B cell (primary cell): ENCODE measurements around the gene HTRA3. TPM values are rescaled to one million over a fixed set of nuclear protein-coding genes. Genes with fewer than 3 reads are reported as not detected.

Experiments
- ATAC-seq: fragments of 200-7000 bp; cut with Tn5 transposase; one replicate; pipeline ENCODE4 v1.10.0; 2021; ENCODE audit warnings: low read depth, mild to moderate bottlenecking, moderate number of reproducible peaks, moderate library complexity
- CTCF ChIA-PET: fragments of 350-600 bp; sonication (Branson Sonifier 250); formaldehyde crosslinking; loops from one replicate; lab custom pipeline; 2021; ENCODE audit warnings: antibody characterized with exemption, inconsistent platforms; lab: Charles Lee
- POLR2A ChIA-PET: fragments of 350-600 bp; sonication (Branson Sonifier 250); formaldehyde crosslinking; loops from one replicate; lab custom pipeline; 2021; ENCODE audit warnings: antibody characterized with exemption; lab: Charles Lee
- DNase-seq: peaks from one replicate; pipeline ENCODE4 v3.0.0; 2013
- H2AFZ ChIP-seq: 2 replicates; pipeline ENCODE4 v1.6.1; 2012; ENCODE audit warnings: mild to moderate bottlenecking, low read depth, low read length; ENCODE audit not compliant: insufficient read depth, poor library complexity, severe bottlenecking
- H3K27ac ChIP-seq, 2 donors: 1 replicate in 1 of 2; 2 replicates in 1 of 2; pipeline ENCODE4 v1.5.1; 2012 to 2013; ENCODE audit warnings: low read length in 2 of 2, mild to moderate bottlenecking in 2 of 2, moderate library complexity in 1 of 2
- H3K27me3 ChIP-seq, 4 experiments: fragments of 200-600 bp in 1 of 4; sonication (generic) in 1 of 4; replicated peaks in 1 of 4; 1 replicate in 2 of 4; 2 replicates in 2 of 4; pipeline versions ENCODE4 v1.6.1 to v1.7.0; 2013 to 2016; ENCODE audit warnings: low read length in 3 of 4, mild to moderate bottlenecking in 2 of 4, mixed read lengths in 1 of 4, moderate library complexity in 1 of 4; ENCODE audit not compliant: insufficient read depth in 4 of 4, control insufficient read depth in 3 of 4; ENCODE audit errors: control extremely low read depth in 1 of 4
- H3K36me3 ChIP-seq, 2 experiments: replicated peaks in 1 of 2; 1 replicate in 1 of 2; 2 replicates in 1 of 2; pipeline versions ENCODE4 v1.6.1 to v1.7.1; 2013; ENCODE audit warnings: low read length in 1 of 2; ENCODE audit not compliant: insufficient read depth in 2 of 2, control insufficient read depth in 1 of 2; ENCODE audit errors: control extremely low read depth in 1 of 2, extremely low read depth in 1 of 2
- H3K4me1 ChIP-seq, 2 donors: fragments of 200-600 bp in 1 of 2; sonication (generic) in 1 of 2; 1 replicate in 1 of 2; 2 replicates in 1 of 2; pipeline versions ENCODE4 v1.5.1 to v1.6.1; 2013 to 2017; ENCODE audit warnings: low read length in 2 of 2; ENCODE audit not compliant: control insufficient read depth in 2 of 2, insufficient read depth in 2 of 2
- H3K4me2 ChIP-seq: replicated peaks from 2 replicates; pipeline ENCODE3; 2012; ENCODE audit warnings: mild to moderate bottlenecking, low read depth, low read length; ENCODE audit not compliant: poor library complexity, severe bottlenecking
- H3K4me3 ChIP-seq, 5 experiments: fragments of 200-600 bp in 1 of 5; sonication (generic) in 1 of 5; 1 replicate in 3 of 5; 2 replicates in 2 of 5; pipeline versions ENCODE4 v1.5.1 to v1.7.0; 2011 to 2016; ENCODE audit warnings: low read length in 4 of 5, mild to moderate bottlenecking in 4 of 5, low read depth in 2 of 5, control low read depth in 1 of 5, moderate library complexity in 1 of 5; ENCODE audit not compliant: insufficient read depth in 1 of 5; ENCODE audit errors: control extremely low read depth in 1 of 5, extremely low read depth in 1 of 5
- H3K79me2 ChIP-seq: fragments of 200-600 bp; sonication (generic); one replicate; pipeline ENCODE4 v1.6.0; 2016; ENCODE audit warnings: low read length; ENCODE audit not compliant: control insufficient read depth, insufficient read depth
- H3K9ac ChIP-seq: fragments of 200-600 bp; sonication (generic); 2 replicates; pipeline ENCODE4 v1.6.1; 2017; ENCODE audit warnings: mild to moderate bottlenecking, low read length, moderate library complexity
- H3K9me3 ChIP-seq, 3 donors: one replicate each; pipeline versions ENCODE4 v1.6.1 to v1.7.1; 2013; ENCODE audit warnings: low read length in 2 of 3; ENCODE audit not compliant: control insufficient read depth in 2 of 3, insufficient read depth in 1 of 3; ENCODE audit errors: control extremely low read depth in 1 of 3
- H4K20me1 ChIP-seq: 2 replicates; pipeline ENCODE4 v1.6.0; 2012; ENCODE audit warnings: mild to moderate bottlenecking, low read length; ENCODE audit not compliant: insufficient read depth, control insufficient read depth, poor library complexity, severe bottlenecking
- H3K27ac Mint-ChIP-seq: one replicate; pipeline ENCODE4 v1.8.0; 2021; ENCODE audit warnings: mixed read lengths
- H3K27me3 Mint-ChIP-seq: one replicate; pipeline ENCODE4 v1.8.0; 2021; ENCODE audit warnings: mixed read lengths
- H3K4me1 Mint-ChIP-seq: one replicate; pipeline ENCODE4 v1.8.0; 2021; ENCODE audit warnings: mixed read lengths
- H3K4me3 Mint-ChIP-seq: one replicate; pipeline ENCODE4 v1.8.0; 2021; ENCODE audit warnings: mixed read lengths
- H3K9me3 Mint-ChIP-seq: one replicate; pipeline ENCODE4 v1.8.0; 2022; ENCODE audit warnings: mixed read lengths; ENCODE audit not compliant: insufficient read depth
- CTCF ChIP-seq: fragments of 200-600 bp; IDR thresholded peaks from one replicate; pipeline ENCODE4 v1.8.0; 2022; ENCODE audit warnings: antibody characterized with exemption, mild to moderate bottlenecking
- EZH2 ChIP-seq: IDR thresholded peaks from 2 replicates; pipeline ENCODE4 v1.6.1; 2012; ENCODE audit warnings: borderline replicate concordance, low read depth, mild to moderate bottlenecking, moderate library complexity, low read length; ENCODE audit not compliant: insufficient read depth, poor library complexity, severe bottlenecking
- WGBS: methylation state at CpG from one replicate; pipeline ENCODE4 v1.1.5; 2013; ENCODE audit warnings: missing lambda C conversion rate; ENCODE audit not compliant: insufficient coverage; 5-methylcytosine and 5-hydroxymethylcytosine counted together
- intact Hi-C: fragments of 100-400 bp; cut with micrococcal nuclease; formaldehyde crosslinking; loops from one replicate; pipeline ENCODE4 v1.10.0; 2022
- polyA plus RNA-seq: library from polyadenylated mRNA; depleted of rRNA; stranded (reverse); fragments of >200 nt; gene quantifications from 2 replicates; pipeline ENCODE4 v1.2.3, GENCODE V29; 2012
- total RNA-seq, 2 donors: library from RNA; stranded (reverse); fragments of 120-200 nt in 1 of 2; gene quantifications; 1 replicate in 1 of 2; 2 replicates in 1 of 2; pipeline versions ENCODE4 v1.2.3 to v1.2.4, GENCODE V29; 2013 to 2022

Gene HTRA3
- total and polyA plus RNA-seq, 2 donors (not counting 1 experiment from before 2014, with no cell fraction given), result not detected

DNA sequence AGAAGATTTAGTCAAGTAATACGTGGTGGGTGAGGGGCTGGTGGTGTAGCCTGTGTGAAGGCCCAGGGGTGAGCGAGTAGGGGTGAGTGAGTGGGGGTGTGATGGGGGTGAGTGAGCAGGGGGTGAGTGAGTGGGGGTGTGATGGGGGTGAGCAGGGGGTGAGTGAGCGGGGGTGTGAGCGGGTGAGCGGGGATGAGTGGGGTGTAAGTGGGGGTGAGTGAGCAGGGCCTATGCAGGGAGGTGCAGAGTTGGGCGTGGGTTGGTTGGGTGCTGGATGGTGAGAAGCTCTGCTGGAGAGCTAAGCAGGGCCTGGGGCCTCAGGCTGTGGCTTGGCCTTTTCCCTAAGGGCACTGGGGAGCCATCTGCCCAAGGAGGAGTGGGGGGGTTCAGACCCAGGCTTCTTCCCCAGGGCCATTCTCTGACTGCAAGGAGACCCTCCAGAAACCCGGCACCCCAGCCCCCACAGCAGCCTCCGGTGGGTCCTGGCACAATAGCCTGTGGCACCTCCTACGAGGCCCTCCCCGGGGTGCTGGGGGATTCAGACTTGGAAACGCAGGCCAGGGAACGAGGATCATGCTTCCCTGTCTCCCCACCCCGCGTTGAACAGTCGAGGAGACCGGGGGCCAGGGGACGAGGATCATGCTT, 40.1 kb upstream of the HTRA3 start:
- no peaks in the 10 kb centered on the region for H3K27me3 ChIP-seq
- peaks cover 16 to 69% of the 10 kb centered on the region in 2 experiments for H3K36me3 ChIP-seq
- H2AFZ ChIP-seq, result no peak overlapping the region
- no peaks in the 10 kb centered on the region for H3K9me3 ChIP-seq
- TF ChIP-seq CTCF (no peak), EZH2 (no peak)
- H3K4me3 ChIP-seq, result no peak overlapping the region
- H3K4me3 Mint-ChIP-seq, result peak overlapping the region; percentile 74
- H4K20me1 ChIP-seq, result peaks cover 79% of the 10 kb centered on the region
- peak overlapping the region; percentile 63 for H3K4me2 ChIP-seq
- 74% methylated on average over 13 of the region's 17 CpGs for WGBS
- ATAC-seq, result peak; percentile 7
- H3K4me1 Mint-ChIP-seq, result peaks cover 37% of the 10 kb centered on the region
- H3K79me2 ChIP-seq, result peaks cover 25% of the 10 kb centered on the region
- intact Hi-C loops, result loop anchor here (1.0 to 5.0 kb wide), 5 partner anchors 9 to 71 kb away; partner anchors contain the start of gene ABLIM2
- peaks cover 17 to 42% of the 10 kb centered on the region in 2 donors for H3K4me1 ChIP-seq
- POLR2A ChIA-PET, result interaction anchor here (1.2 to 5.3 kb wide), 4 partner anchors 8 to 52 kb away, joined by 4 to 50 read pairs (median 7); partner anchors contain the start of gene SH3TC1
- no peaks in the 10 kb centered on the region for H3K9me3 Mint-ChIP-seq
- no peaks in the 10 kb centered on the region for H3K27me3 Mint-ChIP-seq
- H3K27ac Mint-ChIP-seq, result peak overlapping the region; percentile 92
- no peak overlapping the region for H3K9ac ChIP-seq
- CTCF ChIA-PET, result interaction anchor here (1.0 to 5.5 kb wide), 9 partner anchors 9 to 425 kb away, joined by 3 to 35 read pairs (median 5); partner anchors contain the start of gene SH3TC1
- DNase-seq, result no peak
- H3K27ac ChIP-seq, result peak overlapping the region; percentile 68 to 73

GRCh38 chr4:8230033-8230432, 39.5 kb upstream of the HTRA3 start:
- WGBS, result 90% methylated on average over 3 of the region's 11 CpGs
- H3K9me3 ChIP-seq, result no peaks in the 10 kb centered on the region
- H3K4me1 ChIP-seq, result peaks cover 17 to 48% of the 10 kb centered on the region in 2 donors
- peaks cover 16 to 69% of the 10 kb centered on the region in 2 experiments for H3K36me3 ChIP-seq
- no peaks in the 10 kb centered on the region for H3K9me3 Mint-ChIP-seq
- peaks cover 37% of the 10 kb centered on the region for H3K4me1 Mint-ChIP-seq
- DNase-seq, result no peak
- peaks cover 83% of the 10 kb centered on the region for H4K20me1 ChIP-seq
- H3K27me3 ChIP-seq, result no peaks in the 10 kb centered on the region
- H2AFZ ChIP-seq, result no peak overlapping the region
- no peak overlapping the region for H3K9ac ChIP-seq
- peaks cover 30% of the 10 kb centered on the region for H3K79me2 ChIP-seq
- H3K27ac ChIP-seq, result no peak overlapping the region
- peak overlapping the region; percentile 65 for H3K27ac Mint-ChIP-seq
- no peak overlapping the region for H3K4me3 ChIP-seq
- CTCF ChIA-PET, result interaction anchor here (0.7 to 5.5 kb wide), 5 partner anchors 13 to 194 kb away, joined by 3 to 35 read pairs (median 14); partner anchors contain the start of gene SH3TC1
- no peak for TF ChIP-seq EZH2
- POLR2A ChIA-PET, result interaction anchor here (0.7 to 5.3 kb wide), 3 partner anchors 8 to 53 kb away, joined by 3 to 50 read pairs (median 9); partner anchors contain the start of gene SH3TC1
- no peak for ATAC-seq
- H3K4me2 ChIP-seq, result no peak overlapping the region
- intact Hi-C loops, result no loop called here
- H3K4me3 Mint-ChIP-seq, result peak overlapping the region; percentile 62
- no peaks in the 10 kb centered on the region for H3K27me3 Mint-ChIP-seq
